H1 (cell line): ENCODE measurements around the gene ARHGDIB. TPM values are rescaled to one million over a fixed set of nuclear protein-coding genes. Genes with fewer than 3 reads are reported as not detected.

ENCODE experiments used
- FOSL1 ChIP-seq: IDR thresholded peaks from 2 replicates; pipeline ENCODE4 v1.6.1; 2011; ENCODE audit warnings: mild to moderate bottlenecking, low read depth, low read length, moderate library complexity; ENCODE audit not compliant: insufficient read depth
- POU5F1 ChIP-seq: IDR thresholded peaks from 2 replicates; pipeline ENCODE4 v1.6.1; 2011; ENCODE audit warnings: low read depth, mild to moderate bottlenecking, low read length, moderate library complexity
- TCF12 ChIP-seq: IDR thresholded peaks from 2 replicates; pipeline ENCODE4 v1.6.1; 2011; ENCODE audit warnings: low read depth, mild to moderate bottlenecking, low read length
- polyA plus RNA-seq, 7 experiments: library from polyadenylated mRNA; depleted of rRNA in 3 of 7; stranded (reverse) in 5 of 7; unstranded in 2 of 7; fragments of >200 nt in 5 of 7; fragments of 200-250 nt in 2 of 7; gene quantifications; 1 replicate in 5 of 7; 2 replicates in 1 of 7; 4 replicates in 1 of 7; pipeline versions ENCODE4 v1.2.1 to v1.2.3, GENCODE V29; 2011 to 2013; ENCODE audit warnings: missing spikeins in 2 of 7, mixed read lengths in 2 of 7
- total RNA-seq: library from RNA; stranded (reverse); fragmentation: NEBNext Ultra II Directional; extraction: Animal tissue kit (Norgen Biotek cat#: 25700); gene quantifications from 2 replicates; pipeline ENCODE4 v1.2.1, GENCODE V29; 2021
- TF ChIP-seq, protein P1 (sequence below): fragments of 300-600 bp; sonication (generic); IDR thresholded peaks from 2 replicates; pipeline ENCODE4 v1.7.1; 2012; ENCODE audit warnings: low read length, moderate library complexity, mild to moderate bottlenecking, inconsistent platforms; ENCODE audit not compliant: insufficient replicate concordance

Gene ARHGDIB
- total and polyA plus RNA-seq, 2 of the 8 experiments (the other 6 are each of a cell fraction or from before 2014, with no cell fraction given): 0.82 to 1.3 TPM

DNA sequence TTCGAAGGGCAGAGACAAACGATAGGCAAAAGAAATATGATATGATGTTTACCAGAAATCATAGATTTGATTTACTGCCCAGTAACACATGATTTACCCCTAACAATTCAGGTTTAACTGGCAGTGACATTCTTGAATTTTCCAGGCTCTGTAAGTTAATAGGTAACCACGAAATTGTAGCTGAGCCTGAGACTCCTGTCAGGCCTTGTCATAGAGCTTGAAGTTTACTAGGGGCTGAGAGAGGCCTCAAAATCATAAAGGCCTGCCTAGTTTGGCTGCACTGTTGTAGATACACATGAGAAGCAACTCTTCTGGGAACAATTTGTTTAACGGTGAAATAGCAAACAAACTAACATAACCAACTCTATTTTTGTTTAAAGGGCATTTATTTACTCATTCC lies 26.4 kb downstream of the ARHGDIB start (continued):
- TF ChIP-seq FOSL1: no peak
- TF ChIP-seq, protein P1, sequence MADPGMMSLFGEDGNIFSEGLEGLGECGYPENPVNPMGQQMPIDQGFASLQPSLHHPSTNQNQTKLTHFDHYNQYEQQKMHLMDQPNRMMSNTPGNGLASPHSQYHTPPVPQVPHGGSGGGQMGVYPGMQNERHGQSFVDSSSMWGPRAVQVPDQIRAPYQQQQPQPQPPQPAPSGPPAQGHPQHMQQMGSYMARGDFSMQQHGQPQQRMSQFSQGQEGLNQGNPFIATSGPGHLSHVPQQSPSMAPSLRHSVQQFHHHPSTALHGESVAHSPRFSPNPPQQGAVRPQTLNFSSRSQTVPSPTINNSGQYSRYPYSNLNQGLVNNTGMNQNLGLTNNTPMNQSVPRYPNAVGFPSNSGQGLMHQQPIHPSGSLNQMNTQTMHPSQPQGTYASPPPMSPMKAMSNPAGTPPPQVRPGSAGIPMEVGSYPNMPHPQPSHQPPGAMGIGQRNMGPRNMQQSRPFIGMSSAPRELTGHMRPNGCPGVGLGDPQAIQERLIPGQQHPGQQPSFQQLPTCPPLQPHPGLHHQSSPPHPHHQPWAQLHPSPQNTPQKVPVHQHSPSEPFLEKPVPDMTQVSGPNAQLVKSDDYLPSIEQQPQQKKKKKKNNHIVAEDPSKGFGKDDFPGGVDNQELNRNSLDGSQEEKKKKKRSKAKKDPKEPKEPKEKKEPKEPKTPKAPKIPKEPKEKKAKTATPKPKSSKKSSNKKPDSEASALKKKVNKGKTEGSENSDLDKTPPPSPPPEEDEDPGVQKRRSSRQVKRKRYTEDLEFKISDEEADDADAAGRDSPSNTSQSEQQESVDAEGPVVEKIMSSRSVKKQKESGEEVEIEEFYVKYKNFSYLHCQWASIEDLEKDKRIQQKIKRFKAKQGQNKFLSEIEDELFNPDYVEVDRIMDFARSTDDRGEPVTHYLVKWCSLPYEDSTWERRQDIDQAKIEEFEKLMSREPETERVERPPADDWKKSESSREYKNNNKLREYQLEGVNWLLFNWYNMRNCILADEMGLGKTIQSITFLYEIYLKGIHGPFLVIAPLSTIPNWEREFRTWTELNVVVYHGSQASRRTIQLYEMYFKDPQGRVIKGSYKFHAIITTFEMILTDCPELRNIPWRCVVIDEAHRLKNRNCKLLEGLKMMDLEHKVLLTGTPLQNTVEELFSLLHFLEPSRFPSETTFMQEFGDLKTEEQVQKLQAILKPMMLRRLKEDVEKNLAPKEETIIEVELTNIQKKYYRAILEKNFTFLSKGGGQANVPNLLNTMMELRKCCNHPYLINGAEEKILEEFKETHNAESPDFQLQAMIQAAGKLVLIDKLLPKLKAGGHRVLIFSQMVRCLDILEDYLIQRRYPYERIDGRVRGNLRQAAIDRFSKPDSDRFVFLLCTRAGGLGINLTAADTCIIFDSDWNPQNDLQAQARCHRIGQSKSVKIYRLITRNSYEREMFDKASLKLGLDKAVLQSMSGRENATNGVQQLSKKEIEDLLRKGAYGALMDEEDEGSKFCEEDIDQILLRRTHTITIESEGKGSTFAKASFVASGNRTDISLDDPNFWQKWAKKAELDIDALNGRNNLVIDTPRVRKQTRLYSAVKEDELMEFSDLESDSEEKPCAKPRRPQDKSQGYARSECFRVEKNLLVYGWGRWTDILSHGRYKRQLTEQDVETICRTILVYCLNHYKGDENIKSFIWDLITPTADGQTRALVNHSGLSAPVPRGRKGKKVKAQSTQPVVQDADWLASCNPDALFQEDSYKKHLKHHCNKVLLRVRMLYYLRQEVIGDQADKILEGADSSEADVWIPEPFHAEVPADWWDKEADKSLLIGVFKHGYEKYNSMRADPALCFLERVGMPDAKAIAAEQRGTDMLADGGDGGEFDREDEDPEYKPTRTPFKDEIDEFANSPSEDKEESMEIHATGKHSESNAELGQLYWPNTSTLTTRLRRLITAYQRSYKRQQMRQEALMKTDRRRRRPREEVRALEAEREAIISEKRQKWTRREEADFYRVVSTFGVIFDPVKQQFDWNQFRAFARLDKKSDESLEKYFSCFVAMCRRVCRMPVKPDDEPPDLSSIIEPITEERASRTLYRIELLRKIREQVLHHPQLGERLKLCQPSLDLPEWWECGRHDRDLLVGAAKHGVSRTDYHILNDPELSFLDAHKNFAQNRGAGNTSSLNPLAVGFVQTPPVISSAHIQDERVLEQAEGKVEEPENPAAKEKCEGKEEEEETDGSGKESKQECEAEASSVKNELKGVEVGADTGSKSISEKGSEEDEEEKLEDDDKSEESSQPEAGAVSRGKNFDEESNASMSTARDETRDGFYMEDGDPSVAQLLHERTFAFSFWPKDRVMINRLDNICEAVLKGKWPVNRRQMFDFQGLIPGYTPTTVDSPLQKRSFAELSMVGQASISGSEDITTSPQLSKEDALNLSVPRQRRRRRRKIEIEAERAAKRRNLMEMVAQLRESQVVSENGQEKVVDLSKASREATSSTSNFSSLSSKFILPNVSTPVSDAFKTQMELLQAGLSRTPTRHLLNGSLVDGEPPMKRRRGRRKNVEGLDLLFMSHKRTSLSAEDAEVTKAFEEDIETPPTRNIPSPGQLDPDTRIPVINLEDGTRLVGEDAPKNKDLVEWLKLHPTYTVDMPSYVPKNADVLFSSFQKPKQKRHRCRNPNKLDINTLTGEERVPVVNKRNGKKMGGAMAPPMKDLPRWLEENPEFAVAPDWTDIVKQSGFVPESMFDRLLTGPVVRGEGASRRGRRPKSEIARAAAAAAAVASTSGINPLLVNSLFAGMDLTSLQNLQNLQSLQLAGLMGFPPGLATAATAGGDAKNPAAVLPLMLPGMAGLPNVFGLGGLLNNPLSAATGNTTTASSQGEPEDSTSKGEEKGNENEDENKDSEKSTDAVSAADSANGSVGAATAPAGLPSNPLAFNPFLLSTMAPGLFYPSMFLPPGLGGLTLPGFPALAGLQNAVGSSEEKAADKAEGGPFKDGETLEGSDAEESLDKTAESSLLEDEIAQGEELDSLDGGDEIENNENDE: no peak
- TF ChIP-seq TCF12: no peak
- no peak for TF ChIP-seq POU5F1
